GM21717 (cell line): ENCODE data around the gene EFNA2.
"Not testable (repeated sequence)": the region's sequence is repeated elsewhere in the genome, so short reads cannot be mapped to it uniquely, and the experiment has no call there.

ENCODE experiments used
- ATAC-seq: cut with Tn5 transposase; IDR thresholded peaks from one replicate; pipeline ENCODE4 v1.9.1; 2021; ENCODE audit warnings: mild to moderate bottlenecking, moderate library complexity; ENCODE audit not compliant: unreplicated experiment

EFNA2 gene

DNA sequence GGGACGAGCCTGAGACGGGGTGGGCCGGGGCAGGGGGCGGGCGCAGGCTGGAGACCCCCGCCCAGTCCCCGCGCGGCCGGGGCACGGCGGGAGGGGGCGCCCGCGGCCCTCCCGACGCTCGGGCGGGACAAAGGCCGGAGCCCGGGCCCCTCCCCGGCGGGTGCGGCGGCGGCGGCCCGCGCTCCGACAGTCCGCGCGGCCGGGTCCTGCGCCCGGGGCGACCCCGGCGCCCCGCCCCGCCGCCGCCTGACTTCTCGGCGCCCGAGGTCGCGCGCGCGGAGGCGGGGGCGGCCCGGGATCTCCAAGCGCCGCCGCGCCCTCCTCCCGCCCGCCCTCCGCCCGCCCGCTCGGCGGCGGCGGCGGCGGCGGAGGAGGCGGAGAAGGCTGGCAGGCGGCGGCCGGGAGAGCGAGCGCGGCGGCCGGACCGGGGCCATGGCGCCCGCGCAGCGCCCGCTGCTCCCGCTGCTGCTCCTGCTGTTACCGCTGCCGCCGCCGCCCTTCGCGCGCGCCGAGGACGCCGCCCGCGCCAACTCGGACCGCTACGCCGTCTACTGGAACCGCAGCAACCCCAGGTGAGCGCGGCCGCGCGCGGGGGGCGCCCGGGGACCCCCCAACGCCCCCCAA, at the start of gene EFNA2:
Gene EFNA2 (plus strand): TSS at position 137 of the 624 bp plus-strand sequence. CDS start 296 bp downstream, at position 433.
- no peak for ATAC-seq

DNA sequence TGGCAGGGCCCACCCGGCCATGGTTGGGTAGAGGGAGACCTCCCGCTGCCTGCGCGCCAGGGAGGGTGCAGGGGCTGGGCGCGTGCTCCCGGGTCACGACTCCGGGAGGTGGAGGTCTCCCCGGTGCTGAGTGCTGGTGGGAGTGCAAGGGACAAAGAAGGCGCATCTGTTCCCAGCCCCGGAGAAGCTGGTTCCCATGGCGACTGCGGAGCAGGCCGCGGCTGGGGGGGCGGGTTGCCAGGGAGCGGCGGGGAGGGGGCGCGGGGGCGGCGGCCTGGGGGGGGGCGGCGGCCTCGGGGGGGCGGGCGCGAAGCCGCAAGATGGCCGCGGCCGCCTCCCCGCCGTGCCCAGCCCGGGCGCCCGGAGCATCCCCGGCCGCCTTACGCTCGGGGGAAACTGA, 49.1 kb upstream of the EFNA2 start:
- ATAC-seq = no peak

DNA sequence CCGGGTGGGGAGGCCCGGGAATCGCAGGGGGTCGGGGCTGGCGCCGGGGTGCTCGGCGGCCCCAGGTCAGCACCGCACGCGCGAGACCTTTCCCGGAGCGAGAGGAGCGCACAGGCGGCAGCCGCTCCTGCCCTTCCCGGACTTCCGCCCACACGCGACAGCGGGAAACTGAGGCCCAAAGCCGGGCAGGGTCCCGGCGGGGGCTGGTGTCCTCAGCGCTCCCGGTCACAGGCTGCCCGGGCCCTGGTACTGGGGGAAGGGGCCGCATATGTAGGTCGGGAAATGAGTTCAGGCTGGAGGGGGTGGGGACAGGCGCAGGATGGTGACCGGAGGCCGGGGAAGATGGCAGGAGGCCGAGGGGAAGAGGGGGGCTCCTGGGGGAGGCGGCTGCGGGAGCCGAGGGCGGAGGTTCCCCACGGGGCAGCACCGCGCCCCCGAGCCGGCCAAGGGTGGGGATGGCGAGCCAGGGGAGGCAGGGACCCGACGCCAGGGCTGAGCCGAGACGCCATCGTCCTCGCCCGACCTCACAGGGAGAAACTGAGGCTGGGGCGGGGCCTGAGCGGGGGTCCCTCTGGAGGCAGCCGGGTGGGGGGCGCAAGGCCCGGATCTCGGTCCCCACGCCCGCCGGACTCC, 48.5 kb upstream of the EFNA2 start:
- no peak for ATAC-seq

DNA sequence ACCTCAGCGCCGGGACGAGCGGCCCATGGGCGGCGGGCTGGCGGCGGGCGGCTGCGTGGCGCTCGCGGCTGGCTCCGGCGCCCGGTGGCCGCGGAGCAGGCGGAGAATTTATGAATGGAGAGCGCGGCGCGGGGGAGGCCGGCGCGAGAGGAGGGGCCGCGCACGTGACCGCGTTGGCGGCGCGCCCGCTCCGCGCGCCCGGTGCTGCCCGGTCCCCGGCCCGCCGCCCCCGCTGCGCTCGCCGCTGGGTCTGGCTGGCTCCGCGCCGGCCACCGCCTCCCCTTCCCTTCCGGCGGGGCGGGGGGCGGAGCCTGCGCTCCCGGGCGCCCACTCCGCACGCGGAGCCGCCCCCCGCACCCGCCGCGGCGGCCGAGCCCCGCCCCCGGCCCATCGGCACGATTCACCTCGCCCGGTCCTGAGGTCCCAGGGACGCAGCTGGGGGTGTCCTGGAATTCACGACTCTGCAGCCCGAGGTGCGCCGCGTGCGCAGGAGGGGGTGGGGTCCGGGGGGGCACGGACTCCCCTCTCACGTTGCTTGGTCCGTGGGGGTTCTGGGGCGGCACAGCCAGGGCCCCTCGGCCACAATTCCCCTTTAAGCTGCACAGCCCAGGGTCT, 47.8 kb upstream of the EFNA2 start, which contains the start of gene CBARP:
Gene CBARP (minus strand): TSS at position 252 of the 615 bp plus-strand sequence. CDS start 1,905 bp downstream, outside the sequence.
- no peak for ATAC-seq

DNA sequence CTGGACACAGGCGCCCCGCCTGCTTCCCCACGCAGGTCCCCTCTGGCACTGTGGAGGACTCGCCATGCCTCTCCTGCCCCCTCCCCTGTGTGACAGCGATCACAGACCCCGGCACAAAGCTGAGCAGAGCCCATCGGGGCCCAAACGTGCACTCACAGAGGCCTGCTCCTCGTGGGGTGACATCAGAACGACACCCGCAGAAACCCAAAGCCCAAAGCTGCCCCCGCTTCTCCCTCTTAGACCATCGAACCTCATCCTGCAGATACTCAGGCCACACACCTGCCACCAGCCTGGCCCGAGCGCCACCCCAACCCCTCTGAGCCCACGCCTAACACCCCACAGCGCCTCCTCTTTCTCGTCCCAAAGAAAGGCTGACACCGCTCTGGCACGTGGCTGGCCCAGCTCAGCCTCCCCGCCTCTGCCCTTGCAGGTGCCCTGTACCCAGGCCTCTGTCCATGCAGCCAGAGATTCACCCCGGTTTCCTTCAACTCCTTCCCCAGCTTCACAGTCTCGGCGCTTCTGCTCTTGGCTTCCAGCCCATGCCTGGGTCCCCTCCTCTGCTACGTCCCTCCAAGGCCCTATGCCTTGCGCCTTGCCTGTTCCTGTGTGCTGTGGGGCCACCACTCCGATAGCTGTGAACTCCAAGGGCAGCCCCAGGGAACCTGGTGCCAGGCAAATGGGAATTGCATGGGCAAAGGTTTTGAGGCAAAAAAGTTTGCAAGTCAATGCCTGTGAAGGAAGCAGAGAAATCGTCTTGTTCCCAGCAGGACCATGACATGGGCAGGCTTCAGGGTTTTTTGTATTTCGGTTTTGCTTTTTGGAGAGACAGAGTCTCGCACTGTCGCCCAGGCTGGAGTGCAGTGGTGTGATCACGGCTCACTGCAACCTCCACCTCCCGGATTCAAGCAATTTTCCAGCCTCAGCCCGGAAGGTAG, 47.0 kb upstream of the EFNA2 start:
- ATAC-seq = no peak

DNA sequence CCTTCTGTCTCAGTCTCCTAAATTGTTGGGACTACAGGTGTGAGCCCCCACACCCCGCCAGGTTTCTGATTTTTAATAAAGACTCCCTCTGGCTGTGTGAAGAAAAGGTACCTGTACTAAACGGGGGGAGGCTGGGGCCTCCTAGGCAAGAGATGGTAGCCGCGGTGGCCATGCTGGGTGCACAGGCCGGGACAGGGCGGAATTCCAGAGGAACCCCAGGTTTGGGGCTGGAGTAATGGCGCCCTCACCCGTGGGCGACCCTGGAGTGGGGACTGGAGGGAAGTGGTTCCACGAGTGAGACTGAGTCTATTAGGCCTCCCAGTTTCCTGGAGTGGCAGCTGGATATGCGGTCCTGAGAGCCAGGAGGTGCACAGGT, 46.3 kb upstream of the EFNA2 start:
- no peak for ATAC-seq

DNA sequence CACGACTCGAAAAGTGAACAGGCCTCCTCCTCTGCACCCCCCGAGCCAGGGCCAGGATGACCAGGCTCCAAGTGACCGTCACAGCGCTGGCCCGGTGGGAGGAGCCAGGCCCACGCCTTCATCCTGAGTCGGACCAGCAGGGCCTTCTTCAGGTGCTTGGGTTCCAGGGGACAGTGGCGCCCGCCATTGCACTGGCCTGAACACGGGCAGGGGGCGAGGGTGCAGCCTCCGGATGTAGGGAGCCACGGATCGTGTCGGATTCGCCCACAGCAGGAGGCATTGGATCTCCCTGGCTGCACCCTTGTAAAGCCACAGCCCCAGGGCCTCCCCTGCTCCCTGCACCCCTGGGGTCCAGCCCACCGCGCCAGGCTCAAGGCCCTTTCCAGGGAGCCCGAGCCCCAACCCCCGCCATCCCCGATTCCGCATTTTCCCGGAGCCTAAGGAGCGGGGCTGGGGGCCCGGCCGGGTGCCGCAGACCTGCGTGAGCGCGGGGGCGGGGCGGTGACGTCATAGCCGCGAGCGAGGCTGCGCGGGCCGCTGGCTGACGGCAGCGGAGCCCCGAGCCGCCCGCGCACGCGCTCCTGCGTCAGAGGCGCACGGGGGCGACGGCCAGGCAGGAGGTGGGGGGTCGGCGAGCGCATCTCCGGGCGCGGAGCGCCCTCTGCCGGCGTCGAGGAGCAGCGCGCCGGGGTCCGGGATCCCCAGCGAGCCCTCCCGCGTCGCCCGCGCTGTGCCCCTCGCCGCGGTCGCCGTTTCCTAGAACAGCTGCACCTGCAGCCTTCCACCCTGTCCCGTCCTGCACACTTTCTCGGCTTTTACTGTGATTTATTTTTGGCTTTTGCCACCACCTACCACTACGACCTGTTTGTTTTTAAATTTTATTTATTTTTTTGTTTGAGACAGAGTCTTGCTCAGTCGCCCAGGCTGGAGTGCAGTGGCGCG, 45.6 kb upstream of the EFNA2 start:
- peak; percentile 28 for ATAC-seq

DNA sequence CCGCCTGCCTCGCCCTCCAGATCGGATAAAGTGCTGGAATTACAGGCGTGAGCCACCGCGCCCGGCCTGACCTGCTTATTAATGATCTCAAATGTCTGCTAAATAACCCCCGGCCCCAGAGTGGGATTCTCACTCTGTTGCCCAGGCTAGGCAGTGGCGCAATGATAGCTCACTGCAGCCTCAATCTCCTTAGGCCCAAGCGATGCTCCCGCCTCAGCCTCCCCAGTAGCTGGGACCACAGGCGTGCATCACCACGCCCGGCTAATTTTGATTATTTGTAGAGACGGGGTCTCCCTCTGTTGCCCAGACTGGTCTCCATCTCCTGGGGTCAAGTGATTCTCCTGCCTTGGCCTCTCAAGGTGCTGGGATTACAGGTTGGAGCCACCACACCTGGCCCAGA, 44.7 kb upstream of the EFNA2 start:
- ATAC-seq = no peak

DNA sequence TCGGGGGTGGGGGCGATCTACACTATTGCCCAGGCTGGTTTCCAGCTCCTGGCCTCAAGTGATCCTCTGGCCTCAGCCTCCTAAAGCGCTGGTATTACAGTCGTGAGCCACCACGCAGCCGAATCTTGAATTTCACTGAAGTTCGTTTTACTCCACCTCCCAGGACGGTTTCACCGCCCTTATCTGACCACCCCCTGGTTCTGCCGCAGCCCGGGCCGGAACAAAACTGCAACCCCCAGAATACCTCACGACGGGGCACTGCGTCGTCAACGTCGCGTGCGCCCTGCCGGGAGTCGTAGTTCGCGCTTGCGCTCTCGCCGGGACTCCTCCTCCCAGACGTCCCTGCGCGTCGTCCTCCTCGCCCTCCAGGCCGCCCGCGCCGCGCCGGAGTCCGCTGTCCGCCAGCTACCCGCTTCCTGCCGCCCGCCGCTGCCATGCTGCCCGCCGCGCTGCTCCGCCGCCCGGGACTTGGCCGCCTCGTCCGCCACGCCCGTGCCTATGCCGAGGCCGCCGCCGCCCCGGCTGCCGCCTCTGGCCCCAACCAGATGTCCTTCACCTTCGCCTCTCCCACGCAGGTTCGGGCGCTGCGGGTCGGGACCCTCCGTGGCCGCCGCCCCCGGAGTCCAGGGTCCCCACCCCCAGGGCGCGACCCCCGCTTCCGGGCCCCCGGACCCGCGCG, 44.1 kb upstream of the EFNA2 start, which contains the start of gene ATP5F1D:
Gene ATP5F1D (plus strand): TSS at position 335 of the 679 bp plus-strand sequence. CDS start 100 bp downstream, at position 435.
- ATAC-seq = no peak

DNA sequence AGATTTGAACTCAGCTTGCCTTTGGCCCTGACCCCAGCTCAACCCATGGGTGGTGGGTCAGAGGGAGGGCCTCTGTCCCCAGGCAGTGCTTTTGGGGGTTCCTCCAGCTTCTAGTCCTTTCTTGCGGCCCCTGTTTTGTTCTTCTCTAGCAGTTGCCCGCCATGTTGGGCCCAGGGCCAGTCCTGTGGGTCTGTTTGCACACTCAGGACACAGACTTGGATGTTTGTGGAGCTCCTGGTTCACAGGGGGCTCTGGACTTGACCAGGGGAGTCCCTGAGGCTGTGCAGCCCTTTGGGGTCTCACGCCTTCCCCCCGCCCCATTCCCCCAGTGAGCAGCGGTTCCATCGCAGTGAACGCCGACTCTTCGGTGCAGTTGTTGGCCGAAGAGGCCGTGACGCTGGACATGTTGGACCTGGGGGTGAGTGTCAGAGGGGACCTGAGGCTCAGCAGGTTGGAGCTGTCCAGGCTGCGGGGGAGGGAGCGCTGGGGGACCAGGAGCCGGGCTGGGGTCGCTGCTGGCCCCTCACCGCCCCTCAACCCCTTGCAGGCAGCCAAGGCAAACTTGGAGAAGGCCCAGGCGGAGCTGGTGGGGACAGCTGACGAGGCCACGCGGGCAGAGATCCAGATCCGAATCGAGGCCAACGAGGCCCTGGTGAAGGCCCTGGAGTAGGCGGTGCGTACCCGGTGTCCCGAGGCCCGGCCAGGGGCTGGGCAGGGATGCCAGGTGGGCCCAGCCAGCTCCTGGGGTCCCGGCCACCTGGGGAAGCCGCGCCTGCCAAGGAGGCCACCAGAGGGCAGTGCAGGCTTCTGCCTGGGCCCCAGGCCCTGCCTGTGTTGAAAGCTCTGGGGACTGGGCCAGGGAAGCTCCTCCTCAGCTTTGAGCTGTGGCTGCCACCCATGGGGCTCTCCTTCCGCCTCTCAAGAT, 41.6 kb upstream of the EFNA2 start:
- no peak for ATAC-seq

DNA sequence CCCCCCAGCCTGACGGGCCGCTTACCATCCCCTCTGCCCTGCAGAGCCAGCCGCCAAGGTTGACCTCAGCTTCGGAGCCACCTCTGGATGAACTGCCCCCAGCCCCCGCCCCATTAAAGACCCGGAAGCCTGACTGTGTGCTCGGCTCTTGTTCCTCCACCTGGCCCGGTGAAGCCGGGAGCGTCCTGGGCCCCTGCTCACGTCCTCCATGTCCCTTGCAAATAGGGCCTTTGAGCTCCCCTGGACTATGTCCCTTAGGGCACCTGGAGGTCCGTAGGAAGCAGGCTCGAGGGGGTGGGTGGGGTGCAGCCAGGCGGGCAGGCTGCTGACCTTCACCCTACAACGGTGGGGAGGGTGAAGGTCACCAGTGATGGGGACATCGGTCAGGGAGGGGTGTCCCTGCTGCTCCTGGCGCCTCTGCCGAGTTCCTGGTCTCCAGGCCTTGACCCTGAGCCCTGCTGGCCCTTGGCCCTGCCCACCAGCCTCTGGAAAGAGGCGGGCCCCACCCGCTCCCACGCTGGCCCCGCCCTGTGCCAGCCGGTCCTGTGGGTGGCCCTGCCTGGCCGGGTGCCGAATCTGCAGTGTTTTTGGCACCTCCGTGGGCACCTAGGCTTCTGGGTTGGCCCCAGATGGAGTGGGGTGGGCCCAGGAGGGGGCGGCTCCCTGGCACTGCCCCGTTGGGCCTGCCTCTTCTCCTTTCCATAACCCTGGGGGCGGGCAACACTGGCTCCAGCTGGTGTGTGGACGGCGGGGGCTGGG, 40.8 kb upstream of the EFNA2 start:
- no peak for ATAC-seq

DNA sequence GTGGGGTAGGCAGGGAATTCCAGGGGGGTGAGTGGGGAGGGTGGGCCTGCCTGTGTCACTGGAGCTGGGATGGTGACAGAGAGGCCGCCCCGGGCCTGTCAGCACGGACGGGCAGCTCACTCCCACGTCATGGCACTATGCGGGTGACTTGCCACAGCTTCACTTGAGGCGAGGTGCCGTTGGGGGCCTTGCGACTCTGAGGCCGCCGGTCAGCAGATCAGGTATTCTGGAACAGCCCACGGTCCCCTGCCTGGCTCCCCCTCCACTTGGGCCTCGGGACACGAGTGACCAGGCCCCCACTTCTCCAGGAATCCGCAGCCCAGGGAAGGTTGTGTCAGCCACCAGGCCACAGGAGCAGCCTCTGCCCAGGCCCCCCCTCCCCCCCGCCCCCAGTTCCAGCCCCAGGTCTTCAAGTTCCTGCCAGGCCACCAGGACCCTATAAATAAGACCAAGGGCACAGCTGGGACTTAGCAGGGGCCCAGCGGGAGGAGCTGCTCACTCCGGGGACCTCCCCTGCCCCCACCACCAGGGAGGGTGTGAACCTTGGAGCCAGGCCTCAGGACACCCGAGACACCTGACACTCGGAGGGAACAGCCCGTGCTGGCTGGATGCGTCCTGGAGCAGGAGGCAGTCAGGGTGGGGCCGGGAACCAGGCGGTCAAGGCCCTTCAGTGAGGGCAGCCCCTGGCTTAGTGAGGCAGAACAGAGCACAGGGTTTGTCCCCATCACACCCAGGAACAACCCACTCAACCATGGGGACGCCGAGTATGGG, 40.0 kb upstream of the EFNA2 start:
- ATAC-seq = no peak

DNA sequence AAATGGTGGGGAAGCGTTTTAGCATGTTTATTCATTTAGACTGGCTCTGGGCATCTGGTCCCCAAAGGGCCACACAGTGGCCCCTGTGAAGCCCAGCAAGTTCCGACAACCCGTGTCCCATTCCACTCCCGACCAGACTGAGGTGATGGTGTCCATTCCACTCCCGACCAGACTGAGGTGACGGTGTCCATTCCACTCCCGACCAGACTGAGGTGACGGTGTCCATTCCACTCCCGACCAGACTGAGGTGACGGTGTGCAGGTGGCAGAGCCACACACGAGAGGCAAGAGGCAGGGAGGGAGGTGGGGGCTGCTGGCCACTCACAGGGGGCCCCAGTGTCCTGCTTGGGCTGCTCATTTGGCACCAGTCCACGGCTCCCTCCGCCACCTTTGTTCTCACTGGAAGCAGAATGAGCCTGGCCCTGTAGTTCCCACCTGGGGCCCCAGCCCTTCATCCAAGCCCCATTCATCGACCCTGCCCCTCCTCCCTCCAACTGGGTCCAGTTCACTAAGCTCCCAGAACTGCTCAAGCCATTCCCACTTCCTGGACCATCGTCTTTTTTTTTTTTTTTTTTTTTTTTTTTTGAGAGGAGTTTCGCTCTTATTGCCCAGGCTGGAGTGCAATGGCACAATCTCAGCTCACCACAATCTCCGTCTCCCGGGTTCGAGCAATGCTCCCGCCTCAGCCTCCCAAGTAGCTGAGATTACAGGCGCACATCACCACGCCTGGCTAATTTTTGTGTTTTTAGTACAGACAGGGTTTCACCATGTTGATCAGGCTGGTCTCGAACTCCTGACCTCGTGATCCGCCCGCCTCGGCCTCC, 39.2 kb upstream of the EFNA2 start:
- not testable (repeated sequence) for ATAC-seq

DNA sequence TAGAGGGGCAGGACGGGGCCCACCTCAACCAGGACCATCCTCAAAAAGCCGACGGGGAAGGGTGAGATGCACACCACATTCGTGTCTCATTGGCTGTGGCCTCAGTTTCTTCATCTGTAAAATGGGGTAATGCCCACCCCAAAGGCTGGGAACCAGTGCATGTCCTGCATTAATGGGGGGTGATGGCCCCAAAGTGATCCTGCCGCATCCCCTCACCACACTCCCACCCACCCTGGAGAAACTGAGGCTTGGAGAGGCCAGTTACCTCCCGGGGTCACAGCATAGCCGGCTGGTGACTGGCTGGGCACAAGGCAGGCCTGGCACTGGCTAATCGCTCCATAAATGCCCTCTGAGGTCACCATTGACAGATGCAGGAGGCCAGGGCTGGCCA, 37.9 kb upstream of the EFNA2 start:
- ATAC-seq = no peak

DNA sequence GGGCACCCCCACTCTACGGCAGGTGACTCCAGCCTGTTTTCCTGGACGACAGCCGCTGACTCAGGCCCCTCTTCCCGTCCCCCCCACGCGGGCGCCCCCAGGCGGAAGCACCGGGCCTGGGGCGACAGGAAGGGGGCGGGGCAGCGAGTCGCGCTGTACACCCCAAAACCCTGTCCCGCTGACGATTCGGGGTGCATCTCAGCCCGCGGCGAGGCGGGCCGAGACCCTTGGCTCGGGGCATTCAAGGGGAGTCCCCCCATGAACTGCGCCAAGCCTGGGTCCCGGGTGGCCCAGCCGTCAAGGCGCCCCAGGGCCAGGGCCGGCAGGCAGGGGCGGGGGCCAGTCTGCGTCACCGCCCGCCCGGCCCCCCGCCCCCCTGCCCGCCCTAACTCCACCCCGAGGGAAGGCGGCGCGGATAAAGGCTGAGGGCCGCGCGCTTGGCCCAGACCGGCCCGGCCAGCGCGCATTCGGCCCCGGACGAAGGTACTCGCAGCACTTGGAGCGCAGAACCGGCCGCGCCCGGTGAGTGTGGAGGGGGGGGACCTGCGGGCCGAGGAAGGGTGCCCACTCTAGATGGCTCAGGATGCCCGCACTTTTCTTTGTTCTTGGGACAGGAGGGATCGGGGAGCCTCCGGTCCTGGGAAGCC, 37.4 kb upstream of the EFNA2 start, which contains the start of gene MIDN:
Gene MIDN (plus strand): TSS at position 445 of the 647 bp plus-strand sequence. CDS start 1,714 bp downstream, outside the sequence.
- ATAC-seq = peak; percentile 3
